ENCODE measurements around the gene FAM89B.

FAM89B gene

DNA sequence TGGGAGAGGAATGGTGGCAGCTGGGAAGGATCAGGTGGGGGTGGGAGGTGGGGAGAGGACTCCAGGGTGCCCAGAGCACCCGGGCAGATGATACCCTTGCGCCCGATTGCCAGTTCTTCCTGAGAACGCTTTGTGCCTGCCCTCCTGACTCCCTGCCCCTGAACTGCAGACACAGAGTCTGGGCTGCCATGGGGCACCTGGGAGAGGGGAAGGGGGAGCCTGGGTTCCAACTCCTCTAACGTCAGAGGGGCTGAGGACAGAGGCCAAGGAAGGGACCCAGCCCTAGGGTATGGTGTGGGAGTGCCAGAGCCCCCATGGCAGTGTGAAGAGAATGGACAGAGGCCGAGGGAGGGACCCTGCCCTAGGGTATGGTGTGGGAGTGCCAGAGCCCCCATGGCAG is 24.2 kb downstream of the FAM89B start:
- no peak overlapping the region for H3K4me3 ChIP-seq (ENCODE audit: low read length in 2 of 2)
- H3K9me3 ChIP-seq (replicated peaks in 1 of 2; ENCODE audit: control insufficient read depth in 2 of 2, insufficient read depth in 1 of 2, low read depth in 1 of 2, low read length in 2 of 2): peaks cover 0 to 3% of the 10 kb centered on the region in 2 donors
- no peak overlapping the region for H2AK5ac ChIP-seq (ENCODE audit: low read depth, low read length)
- H2BK12ac ChIP-seq (ENCODE audit: low read length): no peak overlapping the region
- no peak overlapping the region for H3K4me2 ChIP-seq (ENCODE audit: insufficient read depth, low read length, poor library complexity, severe bottlenecking)
- no peak overlapping the region for H3K18ac ChIP-seq (ENCODE audit: low read length)
- H3K27me3 ChIP-seq (ENCODE audit: control insufficient read depth in 3 of 3, insufficient read depth in 3 of 3, low read depth in 1 of 3, low read length in 3 of 3): peaks cover 0 to 15% (median 6%) of the 10 kb centered on the region in 3 experiments
- H3K14ac ChIP-seq (ENCODE audit: low read length): no peak overlapping the region
- H3K9ac ChIP-seq (ENCODE audit: low read depth, low read length, poor library complexity): peak overlapping the region; percentile 37
- peaks cover 2% of the 10 kb centered on the region for H3K79me1 ChIP-seq (ENCODE audit: low read depth, low read length)
- no peak overlapping the region for H3K4ac ChIP-seq (ENCODE audit: low read length)
- H4K8ac ChIP-seq (ENCODE audit: low read depth, low read length): no peak overlapping the region
- H3K23ac ChIP-seq (ENCODE audit: low read depth, low read length, poor library complexity): no peak overlapping the region
- H3K4me1 ChIP-seq (ENCODE audit: control insufficient read depth in 2 of 2, insufficient read depth in 1 of 2, low read depth in 1 of 2, low read length in 2 of 2): peaks cover 3 to 4% of the 10 kb centered on the region in 2 donors
- no peak overlapping the region for H2BK15ac ChIP-seq (ENCODE audit: low read length)
- peaks cover 18 to 37% of the 10 kb centered on the region in 2 donors for H3K36me3 ChIP-seq (replicated peaks in 1 of 2; ENCODE audit: control insufficient read depth in 2 of 2, insufficient read depth in 2 of 2, low read length in 2 of 2)
- H2BK120ac ChIP-seq (ENCODE audit: low read depth, low read length): no peak overlapping the region
- no peak overlapping the region for H2BK5ac ChIP-seq (ENCODE audit: low read length)
- no peak overlapping the region for H3K27ac ChIP-seq (replicated peaks; ENCODE audit: low read length)
- H2AFZ ChIP-seq (ENCODE audit: low read length): no peak overlapping the region
- DNase-seq (ENCODE audit: low spot score): no peak
- no peak overlapping the region for H4K91ac ChIP-seq (ENCODE audit: low read depth, low read length, poor library complexity)
- no CpG with 5 or more reads among the region's 6 CpGs for WGBS, 2 donors (ENCODE audit: extremely low coverage in 2 of 2, insufficient read length in 2 of 2, insufficient replicate concordance in 1 of 2)

DNA sequence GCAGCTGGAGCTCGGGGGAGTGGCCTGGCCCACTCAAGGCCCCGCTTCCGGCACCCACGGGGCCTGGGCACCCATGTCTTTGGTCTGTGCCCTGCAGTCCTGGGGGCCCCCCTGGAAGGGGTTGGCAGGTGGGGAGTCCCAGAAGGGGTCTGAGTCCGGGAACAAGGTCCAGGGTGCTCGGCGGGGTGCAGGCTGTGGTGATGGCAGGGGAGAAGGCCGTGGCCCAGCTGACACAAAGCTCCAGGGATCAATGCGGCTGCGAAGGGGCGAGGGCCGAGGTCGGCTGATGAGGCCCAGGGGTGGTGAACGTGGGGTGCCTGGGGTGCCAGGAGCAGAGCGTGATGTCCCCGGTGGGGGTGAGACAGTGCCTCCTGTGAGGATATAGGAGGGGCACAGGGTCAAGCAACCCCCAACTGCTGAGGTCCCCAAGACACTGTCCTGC is 25.9 kb downstream of the FAM89B start:
- peaks cover 2% of the 10 kb centered on the region for H3K79me1 ChIP-seq (ENCODE audit: low read depth, low read length)
- H2BK12ac ChIP-seq (ENCODE audit: low read length): no peak overlapping the region
- WGBS, 2 donors (ENCODE audit: extremely low coverage in 2 of 2, insufficient read length in 2 of 2, insufficient replicate concordance in 1 of 2): no CpG with 5 or more reads among the region's 16 CpGs
- H2BK15ac ChIP-seq (ENCODE audit: low read length): no peak overlapping the region
- peaks cover 19 to 45% of the 10 kb centered on the region in 2 donors for H3K36me3 ChIP-seq (replicated peaks in 1 of 2; ENCODE audit: control insufficient read depth in 2 of 2, insufficient read depth in 2 of 2, low read length in 2 of 2)
- H3K14ac ChIP-seq (ENCODE audit: low read length): no peak overlapping the region
- peaks cover 0 to 3% of the 10 kb centered on the region in 2 donors for H3K4me1 ChIP-seq (ENCODE audit: control insufficient read depth in 2 of 2, insufficient read depth in 1 of 2, low read depth in 1 of 2, low read length in 2 of 2)
- no peak for DNase-seq (ENCODE audit: low spot score)
- H3K27me3 ChIP-seq (ENCODE audit: control insufficient read depth in 3 of 3, insufficient read depth in 3 of 3, low read depth in 1 of 3, low read length in 3 of 3): peaks cover 0 to 5% (median 2%) of the 10 kb centered on the region in 3 experiments
- no peaks in the 10 kb centered on the region for H3K9me3 ChIP-seq (replicated peaks in 1 of 2; ENCODE audit: control insufficient read depth in 2 of 2, insufficient read depth in 1 of 2, low read depth in 1 of 2, low read length in 2 of 2)
- H3K18ac ChIP-seq (ENCODE audit: low read length): no peak overlapping the region
- no peak overlapping the region for H3K9ac ChIP-seq (ENCODE audit: low read depth, low read length, poor library complexity)
- H2BK120ac ChIP-seq (ENCODE audit: low read depth, low read length): no peak overlapping the region
- H3K23ac ChIP-seq (ENCODE audit: low read depth, low read length, poor library complexity): no peak overlapping the region
- no peak overlapping the region for H2AFZ ChIP-seq (ENCODE audit: low read length)
- no peak overlapping the region for H4K91ac ChIP-seq (ENCODE audit: low read depth, low read length, poor library complexity)
- H3K4ac ChIP-seq (ENCODE audit: low read length): no peak overlapping the region
- no peak overlapping the region for H2BK5ac ChIP-seq (ENCODE audit: low read length)
- no peak overlapping the region for H2AK5ac ChIP-seq (ENCODE audit: low read depth, low read length)
- peak overlapping the region; percentile 43 for H4K8ac ChIP-seq (ENCODE audit: low read depth, low read length)
- no peak overlapping the region for H3K4me2 ChIP-seq (ENCODE audit: insufficient read depth, low read length, poor library complexity, severe bottlenecking)
- no peak overlapping the region for H3K27ac ChIP-seq (replicated peaks; ENCODE audit: low read length)
- H3K4me3 ChIP-seq (ENCODE audit: low read length in 2 of 2): no peak overlapping the region

DNA sequence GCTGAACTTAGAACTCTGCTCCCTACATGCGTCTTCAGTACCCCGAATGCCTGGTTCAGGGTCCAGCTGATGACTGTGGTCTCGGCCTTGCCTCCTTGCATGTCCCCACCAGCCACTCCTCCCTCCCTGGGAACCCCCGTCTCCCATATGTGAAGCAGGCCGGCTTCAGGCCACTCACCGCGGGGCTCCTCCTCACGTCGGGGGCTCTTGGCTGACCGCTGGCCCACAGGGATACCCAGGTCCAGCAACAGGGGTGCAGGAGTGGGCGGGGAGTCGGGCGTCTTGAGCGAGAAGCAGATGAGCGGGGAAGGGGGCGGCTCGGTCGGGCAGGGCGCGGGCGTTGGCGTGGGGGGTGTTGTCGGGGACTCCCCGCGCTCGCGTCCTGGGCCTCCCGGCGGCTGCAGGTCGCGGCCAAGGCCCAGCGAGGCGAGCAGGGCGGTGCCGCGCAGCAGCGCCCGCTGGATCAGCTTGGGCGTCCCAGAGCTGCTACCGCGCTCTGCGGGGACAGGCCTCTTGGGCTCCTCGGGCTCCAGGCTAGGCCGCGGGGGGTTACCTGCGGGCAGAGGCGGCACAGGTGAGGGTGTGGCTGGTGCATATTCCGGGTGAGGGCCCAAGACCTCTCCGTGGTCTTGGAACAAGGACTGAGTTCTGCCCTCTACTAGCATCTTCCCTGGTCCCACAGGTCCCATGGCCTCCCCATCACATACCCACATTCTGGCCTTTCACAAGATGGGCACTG is 27.0 kb downstream of the FAM89B start:
- WGBS, 2 donors (ENCODE audit: extremely low coverage in 2 of 2, insufficient read length in 2 of 2, insufficient replicate concordance in 1 of 2): no CpG with 5 or more reads among the region's 49 CpGs
- Histone ChIP-seq H3K27me3 (ENCODE audit: control insufficient read depth in 3 of 3, insufficient read depth in 3 of 3, low read depth in 1 of 3, low read length in 3 of 3) (no peaks in the 10 kb centered on the region), H4K91ac (ENCODE audit: low read depth, low read length, poor library complexity) (no peak overlapping the region), H3K4ac (ENCODE audit: low read length) (no peak overlapping the region), H2AK5ac (ENCODE audit: low read depth, low read length) (no peak overlapping the region), H4K8ac (ENCODE audit: low read depth, low read length) (no peak overlapping the region), H3K79me1 (ENCODE audit: low read depth, low read length) (no peaks in the 10 kb centered on the region), H3K4me2 (ENCODE audit: insufficient read depth, low read length, poor library complexity, severe bottlenecking) (no peak overlapping the region), H2BK12ac (ENCODE audit: low read length) (no peak overlapping the region), H3K4me3 (ENCODE audit: low read length in 2 of 2) (no peak overlapping the region), H2AFZ (ENCODE audit: low read length) (no peak overlapping the region), H3K9me3 (replicated peaks in 1 of 2; ENCODE audit: control insufficient read depth in 2 of 2, insufficient read depth in 1 of 2, low read depth in 1 of 2, low read length in 2 of 2) (no peaks in the 10 kb centered on the region), H3K18ac (ENCODE audit: low read length) (no peak overlapping the region), H3K36me3 (replicated peaks in 1 of 2; ENCODE audit: control insufficient read depth in 2 of 2, insufficient read depth in 2 of 2, low read length in 2 of 2) (peaks cover 26 to 56% of the 10 kb centered on the region in 2 donors), H2BK120ac (ENCODE audit: low read depth, low read length) (no peak overlapping the region), H2BK15ac (ENCODE audit: low read length) (no peak overlapping the region), H2BK5ac (ENCODE audit: low read length) (no peak overlapping the region), H3K4me1 (ENCODE audit: control insufficient read depth in 2 of 2, insufficient read depth in 1 of 2, low read depth in 1 of 2, low read length in 2 of 2) (no peaks in the 10 kb centered on the region), H3K9ac (ENCODE audit: low read depth, low read length, poor library complexity) (peak overlapping the region; percentile 30), H3K23ac (ENCODE audit: low read depth, low read length, poor library complexity) (no peak overlapping the region), H3K14ac (ENCODE audit: low read length) (no peak overlapping the region), H3K27ac (replicated peaks; ENCODE audit: low read length) (no peak overlapping the region)
- DNase-seq (ENCODE audit: low spot score): no peak

DNA sequence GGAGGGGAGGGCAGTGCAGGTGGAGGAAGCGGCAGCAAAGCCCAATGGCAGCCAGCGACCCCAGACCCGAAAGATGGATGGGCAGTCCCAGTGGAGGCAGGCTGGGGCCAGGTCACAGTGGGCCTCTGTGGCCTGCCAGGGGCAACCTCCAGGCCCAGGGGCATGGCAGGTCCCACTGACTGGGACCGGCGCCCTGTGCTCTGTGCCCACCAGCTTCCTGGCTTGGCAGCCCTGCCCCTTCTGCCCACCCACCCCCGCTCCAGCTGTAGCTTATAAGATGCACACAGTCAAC is 27.6 kb downstream of the FAM89B start:
- Histone ChIP-seq H2AFZ (ENCODE audit: low read length) (no peak overlapping the region), H4K91ac (ENCODE audit: low read depth, low read length, poor library complexity) (no peak overlapping the region), H2AK5ac (ENCODE audit: low read depth, low read length) (no peak overlapping the region), H3K27ac (replicated peaks; ENCODE audit: low read length) (no peak overlapping the region), H3K4me3 (ENCODE audit: low read length in 2 of 2) (no peak overlapping the region), H3K27me3 (ENCODE audit: control insufficient read depth in 3 of 3, insufficient read depth in 3 of 3, low read depth in 1 of 3, low read length in 3 of 3) (no peaks in the 10 kb centered on the region), H2BK120ac (ENCODE audit: low read depth, low read length) (no peak overlapping the region), H3K9ac (ENCODE audit: low read depth, low read length, poor library complexity) (peak overlapping the region; percentile 30), H4K8ac (ENCODE audit: low read depth, low read length) (no peak overlapping the region), H3K4me1 (ENCODE audit: control insufficient read depth in 2 of 2, insufficient read depth in 1 of 2, low read depth in 1 of 2, low read length in 2 of 2) (no peaks in the 10 kb centered on the region), H3K36me3 (replicated peaks in 1 of 2; ENCODE audit: control insufficient read depth in 2 of 2, insufficient read depth in 2 of 2, low read length in 2 of 2) (peaks cover 29 to 61% of the 10 kb centered on the region in 2 donors), H3K4ac (ENCODE audit: low read length) (no peak overlapping the region), H3K79me1 (ENCODE audit: low read depth, low read length) (no peaks in the 10 kb centered on the region), H3K18ac (ENCODE audit: low read length) (no peak overlapping the region), H3K4me2 (ENCODE audit: insufficient read depth, low read length, poor library complexity, severe bottlenecking) (no peak overlapping the region), H2BK12ac (ENCODE audit: low read length) (no peak overlapping the region), H3K23ac (ENCODE audit: low read depth, low read length, poor library complexity) (no peak overlapping the region), H2BK15ac (ENCODE audit: low read length) (no peak overlapping the region), H3K9me3 (replicated peaks in 1 of 2; ENCODE audit: control insufficient read depth in 2 of 2, insufficient read depth in 1 of 2, low read depth in 1 of 2, low read length in 2 of 2) (no peaks in the 10 kb centered on the region), H3K14ac (ENCODE audit: low read length) (no peak overlapping the region), H2BK5ac (ENCODE audit: low read length) (no peak overlapping the region)
- no CpG with 5 or more reads among the region's 6 CpGs for WGBS, 2 donors (ENCODE audit: extremely low coverage in 2 of 2, insufficient read length in 2 of 2, insufficient replicate concordance in 1 of 2)
- DNase-seq (ENCODE audit: low spot score): no peak
